GM20000 (cell line): ENCODE results near the gene TMEM130.

ENCODE experiments used
- DNase-seq: peaks from one replicate; pipeline ENCODE4 v3.0.0; 2012; ENCODE audit warnings: low spot score
- TF ChIP-seq, protein P1 (sequence below): IDR thresholded peaks from 2 replicates; pipeline ENCODE4 v1.5.1; 2012; ENCODE audit warnings: mild to moderate bottlenecking, control low read depth; ENCODE audit errors: extremely low read depth, missing control alignments

TMEM130 gene

DNA sequence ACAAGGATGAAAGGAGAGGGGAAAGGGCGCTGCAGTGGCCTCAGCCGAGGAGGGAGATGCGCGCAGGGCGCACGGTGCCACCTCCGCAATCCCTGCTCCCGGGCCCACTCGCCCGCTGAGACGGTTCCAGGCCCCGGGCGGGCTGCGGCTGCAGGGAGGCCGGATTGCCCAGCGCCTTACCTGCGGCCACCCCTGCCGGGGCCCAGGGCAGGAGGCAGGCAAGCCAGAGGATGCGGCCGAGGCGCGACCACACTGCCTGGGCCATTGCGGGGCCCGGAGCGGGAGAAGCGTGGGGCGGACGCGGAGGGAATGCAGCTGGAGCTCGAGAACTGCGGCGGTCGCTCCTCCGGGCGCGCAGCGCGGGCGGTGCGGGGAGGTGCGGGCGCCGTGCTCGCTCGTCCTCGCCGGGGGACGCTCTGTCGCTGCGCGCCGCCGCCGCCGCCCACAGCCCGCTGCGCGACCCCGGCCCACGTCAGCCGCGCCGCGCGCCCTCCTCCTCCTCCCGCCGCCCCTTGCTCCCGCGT lies at the start of gene TMEM130:
TSS of gene TMEM130 (minus strand) at position 418 of the 524 bp plus-strand sequence. CDS start at position 265, 153 bp downstream.
- DNase-seq = no peak
- TF ChIP-seq, protein P1, sequence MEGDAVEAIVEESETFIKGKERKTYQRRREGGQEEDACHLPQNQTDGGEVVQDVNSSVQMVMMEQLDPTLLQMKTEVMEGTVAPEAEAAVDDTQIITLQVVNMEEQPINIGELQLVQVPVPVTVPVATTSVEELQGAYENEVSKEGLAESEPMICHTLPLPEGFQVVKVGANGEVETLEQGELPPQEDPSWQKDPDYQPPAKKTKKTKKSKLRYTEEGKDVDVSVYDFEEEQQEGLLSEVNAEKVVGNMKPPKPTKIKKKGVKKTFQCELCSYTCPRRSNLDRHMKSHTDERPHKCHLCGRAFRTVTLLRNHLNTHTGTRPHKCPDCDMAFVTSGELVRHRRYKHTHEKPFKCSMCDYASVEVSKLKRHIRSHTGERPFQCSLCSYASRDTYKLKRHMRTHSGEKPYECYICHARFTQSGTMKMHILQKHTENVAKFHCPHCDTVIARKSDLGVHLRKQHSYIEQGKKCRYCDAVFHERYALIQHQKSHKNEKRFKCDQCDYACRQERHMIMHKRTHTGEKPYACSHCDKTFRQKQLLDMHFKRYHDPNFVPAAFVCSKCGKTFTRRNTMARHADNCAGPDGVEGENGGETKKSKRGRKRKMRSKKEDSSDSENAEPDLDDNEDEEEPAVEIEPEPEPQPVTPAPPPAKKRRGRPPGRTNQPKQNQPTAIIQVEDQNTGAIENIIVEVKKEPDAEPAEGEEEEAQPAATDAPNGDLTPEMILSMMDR = no peak

DNA sequence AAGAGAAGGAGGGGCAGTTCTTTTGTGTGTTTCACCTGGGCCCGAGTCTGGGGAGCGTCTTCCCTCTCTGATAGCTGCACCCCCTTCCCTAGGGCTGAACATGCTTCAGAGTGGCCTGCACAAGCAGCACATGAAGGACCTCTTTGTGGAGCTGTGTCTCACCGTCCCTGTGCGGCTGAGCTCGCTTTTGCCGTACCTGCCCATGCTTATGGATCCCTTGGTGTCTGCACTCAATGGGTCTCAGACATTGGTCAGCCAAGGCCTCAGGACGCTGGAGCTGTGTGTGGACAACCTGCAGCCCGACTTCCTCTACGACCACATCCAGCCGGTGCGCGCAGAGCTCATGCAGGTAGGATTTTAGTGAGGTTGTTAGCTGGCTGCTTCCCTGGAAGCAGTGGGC lies 47.5 kb upstream of the TMEM130 start:
- DNase-seq = no peak
- TF ChIP-seq, protein P1 = no peak

DNA sequence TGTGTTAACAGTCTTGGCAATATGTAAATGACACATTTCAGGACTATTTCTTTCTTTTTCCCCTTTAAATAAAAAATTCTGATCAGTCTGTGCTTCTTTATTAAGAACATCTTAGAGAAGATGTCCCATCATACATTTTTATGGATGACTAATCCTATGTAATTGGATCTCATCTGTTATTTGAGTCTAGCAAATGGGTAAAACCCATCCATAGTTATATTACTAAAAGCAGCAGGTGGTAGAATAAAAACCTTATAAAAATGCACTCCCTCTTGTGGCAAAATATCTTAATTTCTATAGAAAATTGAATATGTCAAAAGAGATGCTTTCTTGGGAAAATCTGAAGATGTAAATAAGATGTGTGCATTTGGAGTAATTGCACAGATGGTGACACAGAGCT lies 43.8 kb upstream of the TMEM130 start:
- DNase-seq = no peak
- TF ChIP-seq, protein P1 = no peak

DNA sequence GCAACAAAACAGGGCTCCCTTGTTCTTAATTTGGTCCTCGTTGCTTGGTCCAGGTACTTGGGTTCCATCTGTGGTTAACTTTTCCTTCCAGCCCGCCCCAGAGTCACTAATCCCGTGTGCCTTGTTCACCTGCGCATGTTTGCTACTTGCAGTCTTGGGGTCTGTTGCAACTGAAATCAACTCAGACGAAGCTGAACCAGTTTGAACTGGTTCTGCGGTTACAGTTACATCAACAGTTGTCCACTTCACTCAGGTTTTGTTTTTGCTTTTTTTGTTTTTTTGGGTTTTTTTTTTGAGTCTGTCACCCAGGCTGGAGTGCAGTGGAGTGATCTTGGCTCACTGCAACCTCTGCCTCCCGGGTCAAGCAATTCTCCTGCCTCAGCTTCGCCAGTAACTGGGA lies 43.2 kb upstream of the TMEM130 start:
- TF ChIP-seq, protein P1 = no peak
- DNase-seq = no peak

DNA sequence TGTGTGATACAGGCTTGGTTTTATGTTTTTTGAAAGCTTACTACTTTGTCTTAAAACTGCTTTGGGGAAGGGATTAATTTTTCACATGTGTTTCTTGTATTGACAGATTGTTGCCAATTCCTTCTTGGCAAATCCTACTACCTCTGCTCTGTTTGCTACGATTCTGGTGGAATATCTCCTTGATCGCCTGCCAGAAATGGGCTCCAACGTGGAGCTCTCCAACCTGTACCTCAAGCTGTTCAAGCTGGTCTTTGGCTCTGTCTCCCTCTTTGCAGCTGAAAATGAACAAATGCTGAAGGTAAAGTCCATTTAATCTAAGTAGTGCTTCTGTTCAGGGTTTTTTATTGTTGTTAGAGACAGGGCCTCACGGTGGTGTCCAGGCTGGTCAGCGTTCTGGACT lies 42.1 kb upstream of the TMEM130 start:
- TF ChIP-seq, protein P1 = no peak
- DNase-seq = no peak

DNA sequence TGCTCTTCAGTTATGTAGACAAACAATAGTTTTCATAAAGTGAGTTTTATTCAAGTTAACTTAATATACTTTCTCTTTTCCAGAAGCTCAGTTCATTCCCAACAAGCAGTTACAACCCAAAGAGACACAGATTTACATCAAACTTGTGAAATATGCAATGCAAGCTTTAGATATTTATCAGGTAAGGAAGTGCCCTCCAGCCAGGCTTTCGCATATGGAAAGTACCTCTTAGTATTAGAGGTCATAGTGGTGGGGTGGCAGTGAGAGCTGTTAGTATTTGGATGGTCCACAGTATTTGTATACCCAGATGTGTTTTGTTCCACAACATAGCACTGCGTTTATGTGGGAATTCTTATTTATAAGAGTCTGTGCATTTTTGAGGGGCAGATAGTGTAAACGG lies 40.6 kb upstream of the TMEM130 start:
- TF ChIP-seq, protein P1 = no peak
- no peak for DNase-seq

- TF ChIP-seq, protein P1 = no peak
- DNase-seq = no peak
These were observed 39.7 kb upstream of the TMEM130 start for GRCh38 chr7:98909487-98909886.
